Testis (tissue), 5 donors: ENCODE results near the gene HLA-DOA. TPM values are rescaled to one million over a fixed set of nuclear protein-coding genes. Genes with fewer than 3 reads are reported as not detected.

Experiments used
- DNase-seq: peaks from one replicate; pipeline ENCODE4 v3.0.0-alpha.2; 2019
- H3K27ac ChIP-seq, 2 donors: fragments of 200-600 bp; sonication (generic); one replicate each; pipeline ENCODE4 v1.5.1; 2019
- H3K27me3 ChIP-seq: fragments of 200-600 bp; sonication (generic); one replicate; pipeline ENCODE4 v1.5.1; 2019
- H3K36me3 ChIP-seq: fragments of 200-600 bp; sonication (generic); one replicate; pipeline ENCODE4 v1.5.1; 2017; ENCODE audit warnings: low read depth; ENCODE audit errors: missing control alignments
- H3K4me1 ChIP-seq: fragments of 200-600 bp; sonication (generic); one replicate; pipeline ENCODE4 v1.5.1; 2019
- H3K4me3 ChIP-seq, 2 donors: fragments of 200-600 bp; sonication (generic); one replicate each; pipeline ENCODE4 v1.5.1; 2017 to 2019
- H3K9me3 ChIP-seq: fragments of 200-600 bp; sonication (generic); one replicate; pipeline ENCODE4 v1.5.1; 2017
- POLR2A ChIP-seq: fragments of 450-650 bp; IDR thresholded peaks from one replicate; pipeline ENCODE4 v1.6.1; 2017; ENCODE audit warnings: antibody characterized with exemption, mild to moderate bottlenecking, moderate library complexity
- WGBS, 2 donors: methylation state at CpG; one replicate each; pipeline ENCODE4 v1.1.5; 2018; 5-methylcytosine and 5-hydroxymethylcytosine counted together
- intact Hi-C: fragments of 100-400 bp; cut with DNase I; formaldehyde crosslinking; loops from one replicate; pipeline ENCODE4 v1.15.1; 2023; ENCODE audit warnings: low total_unique reads
- long read RNA-seq, 2 donors: transcript quantifications; one replicate each; lab custom pipeline, GENCODE V29; 2026
- polyA plus RNA-seq: library from polyadenylated mRNA; stranded (reverse); fragments of 350-450 nt; fragmentation: Illumina TruSeq; extraction: RNeasy Lipid Tissue Mini Kit (QIAGEN cat#74804); gene quantifications from one replicate; pipeline ENCODE4 v1.2.3, GENCODE V29; 2014; ENCODE audit warnings: low read depth, low replicate concordance; ENCODE audit not compliant: insufficient read depth
- total RNA-seq, 2 donors: library from RNA; depleted of rRNA; stranded (reverse); fragments of >200 nt; gene quantifications; one replicate each; pipeline ENCODE4 v1.2.3, GENCODE V29; 2016
- TF ChIP-seq, protein P1 (sequence below), 3 experiments: fragments of 450-650 bp in 2 of 3; fragments of 200-600 bp in 1 of 3; sonication (generic) in 1 of 3; IDR thresholded peaks; one replicate each; pipeline ENCODE4 v1.5.1; 2016 to 2019; ENCODE audit warnings: antibody characterized with exemption in 3 of 3, mild to moderate bottlenecking in 2 of 3, moderate library complexity in 1 of 3

Gene HLA-DOA
- total RNA-seq, result 1 to 10 TPM; 1.2 to 1.7 TPM
- 13.5 TPM for polyA plus RNA-seq
- long read RNA-seq, donor 1, result 0 reads
- long read RNA-seq, donor 2, result 0 reads

DNA sequence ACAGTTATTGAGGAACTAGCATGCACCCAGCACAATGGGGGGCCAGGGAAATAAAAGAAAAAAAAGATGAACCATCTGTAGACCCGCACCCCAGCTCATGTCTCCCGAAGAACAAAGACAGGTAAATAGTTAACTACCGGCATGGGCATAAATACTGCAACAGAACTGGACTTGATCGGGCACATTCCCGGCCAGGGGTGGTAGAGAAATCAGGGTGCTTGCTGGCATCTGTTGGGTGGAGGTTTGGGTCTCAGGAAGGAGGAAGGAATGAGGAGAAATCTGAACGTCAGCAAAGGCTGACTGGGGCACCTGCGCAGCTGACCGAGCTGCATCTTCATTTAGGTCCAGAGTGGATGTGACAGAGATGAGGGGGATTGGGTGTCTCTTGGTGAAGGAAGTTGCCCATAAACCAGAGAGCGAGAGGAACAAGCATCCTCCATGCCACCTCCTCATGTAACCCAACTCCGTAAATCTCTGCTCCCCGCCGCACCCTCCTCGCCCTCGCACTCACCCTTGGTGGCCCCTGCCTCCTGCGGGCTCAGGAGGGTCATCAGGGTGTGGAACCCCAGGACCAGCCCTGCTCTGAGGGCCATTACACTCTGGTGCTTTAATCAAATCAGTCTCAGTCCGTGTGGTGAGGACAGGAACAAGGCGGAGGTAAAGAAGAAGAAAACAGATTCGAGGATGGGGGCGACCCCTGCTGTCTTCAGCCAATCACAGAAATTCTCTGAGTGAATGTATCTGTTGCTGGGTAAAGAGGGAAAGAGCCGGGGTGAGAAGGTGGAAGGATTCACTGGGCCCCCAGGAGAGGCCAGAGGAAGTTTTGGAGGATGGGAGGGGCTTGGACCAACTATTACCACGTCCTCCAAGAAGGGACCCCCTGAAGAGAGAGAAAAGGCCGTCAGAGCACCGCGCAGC, at the start of gene HLA-DOA:
Gene HLA-DOA, minus strand, starts transcription at position 648 of the 918 bp plus-strand sequence.
- Histone ChIP-seq H3K27ac (no peak within 1 kb of the TSS), H3K4me3 (peak within 1 kb of the TSS in 1 of 2 donors; percentile 43), H3K36me3 (no peaks in the 10 kb centered on the region), H3K4me1 (no peaks in the 10 kb centered on the region), H3K9me3 (no peaks in the 10 kb centered on the region), H3K27me3 (no peaks in the 10 kb centered on the region)
- WGBS, 2 donors, result 19 to 29% methylated on average over 24 of the region's 24 CpGs
- intact Hi-C loops, result no loop called here
- DNase-seq, result peak; percentile 51
- no peak for TF ChIP-seq POLR2A
- TF ChIP-seq, protein P1, sequence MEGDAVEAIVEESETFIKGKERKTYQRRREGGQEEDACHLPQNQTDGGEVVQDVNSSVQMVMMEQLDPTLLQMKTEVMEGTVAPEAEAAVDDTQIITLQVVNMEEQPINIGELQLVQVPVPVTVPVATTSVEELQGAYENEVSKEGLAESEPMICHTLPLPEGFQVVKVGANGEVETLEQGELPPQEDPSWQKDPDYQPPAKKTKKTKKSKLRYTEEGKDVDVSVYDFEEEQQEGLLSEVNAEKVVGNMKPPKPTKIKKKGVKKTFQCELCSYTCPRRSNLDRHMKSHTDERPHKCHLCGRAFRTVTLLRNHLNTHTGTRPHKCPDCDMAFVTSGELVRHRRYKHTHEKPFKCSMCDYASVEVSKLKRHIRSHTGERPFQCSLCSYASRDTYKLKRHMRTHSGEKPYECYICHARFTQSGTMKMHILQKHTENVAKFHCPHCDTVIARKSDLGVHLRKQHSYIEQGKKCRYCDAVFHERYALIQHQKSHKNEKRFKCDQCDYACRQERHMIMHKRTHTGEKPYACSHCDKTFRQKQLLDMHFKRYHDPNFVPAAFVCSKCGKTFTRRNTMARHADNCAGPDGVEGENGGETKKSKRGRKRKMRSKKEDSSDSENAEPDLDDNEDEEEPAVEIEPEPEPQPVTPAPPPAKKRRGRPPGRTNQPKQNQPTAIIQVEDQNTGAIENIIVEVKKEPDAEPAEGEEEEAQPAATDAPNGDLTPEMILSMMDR (IDR thresholded peaks at IDR 0.05), result no peak

DNA sequence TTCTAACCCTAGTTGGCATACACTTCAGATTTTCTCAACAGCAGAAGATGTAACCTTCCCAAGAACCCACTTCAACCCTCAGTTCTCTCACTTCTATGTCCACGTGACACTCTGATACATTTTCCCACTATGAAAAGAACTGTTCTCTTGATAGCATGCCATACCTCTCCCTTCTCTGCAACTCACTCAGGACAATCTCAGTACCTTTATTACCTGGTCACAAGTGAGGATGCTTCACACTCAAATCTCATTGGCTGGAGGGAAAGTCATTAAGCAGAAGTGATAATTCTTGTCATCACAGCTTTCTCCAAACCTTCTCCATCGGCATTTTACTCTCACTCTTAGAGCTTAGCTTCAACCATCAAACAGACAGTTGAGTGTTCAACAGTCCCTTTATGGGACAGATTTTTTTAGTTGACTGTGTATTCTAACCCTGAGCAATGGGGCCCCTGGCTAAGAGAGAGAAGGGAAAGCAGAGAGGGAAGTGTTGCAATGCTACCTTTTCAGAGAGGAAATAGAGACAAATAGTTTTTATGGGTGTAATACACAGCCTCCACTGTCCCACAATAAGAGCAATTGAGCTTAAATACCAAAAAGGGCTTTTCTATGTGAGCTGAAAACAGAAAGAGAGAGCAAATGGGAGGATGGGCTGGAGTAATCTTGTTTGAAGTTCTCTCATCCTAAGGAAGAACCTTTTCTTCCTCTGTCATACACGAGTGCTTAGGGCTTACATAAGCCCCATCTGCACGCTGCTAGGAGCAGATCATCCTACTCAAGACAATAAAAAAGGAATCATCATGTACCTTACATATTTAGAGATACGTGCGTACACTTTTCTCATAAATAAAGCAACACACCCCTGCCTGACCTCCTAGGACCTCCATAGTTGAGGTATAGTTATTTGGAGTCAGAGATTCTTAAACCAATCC, 48.1 kb upstream of the HLA-DOA start:
- Histone ChIP-seq H3K27me3 (no peaks in the 10 kb centered on the region), H3K9me3 (no peaks in the 10 kb centered on the region), H3K27ac (no peak overlapping the region), H3K4me3 (no peak overlapping the region), H3K4me1 (no peaks in the 10 kb centered on the region), H3K36me3 (no peaks in the 10 kb centered on the region)
- 62 to 72% methylated on average over 6 of the region's 6 CpGs for WGBS, 2 donors
- TF ChIP-seq, protein P1 (IDR thresholded peaks at IDR 0.05), result no peak
- no peak for TF ChIP-seq POLR2A
- intact Hi-C loops, result no loop called here
- no peak for DNase-seq

DNA sequence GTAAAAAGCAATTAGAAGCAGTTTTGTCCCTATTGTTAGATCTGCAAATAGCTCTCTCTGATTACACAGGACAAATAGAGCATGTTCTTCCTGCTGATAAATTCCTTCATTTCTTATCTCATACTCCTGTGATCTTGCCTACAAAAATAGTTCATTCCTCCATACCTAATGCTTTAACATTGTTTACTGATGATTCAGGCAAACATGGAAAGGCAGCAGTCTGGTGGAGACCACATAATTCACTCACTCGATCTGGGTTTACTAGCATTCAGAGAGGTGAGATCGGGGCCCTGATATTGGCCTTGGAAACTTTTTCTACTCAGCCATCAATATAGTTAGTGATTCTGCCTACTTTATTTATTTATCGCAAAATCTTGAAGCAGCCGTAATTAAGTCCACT, 43.8 kb upstream of the HLA-DOA start:
- no peak for TF ChIP-seq POLR2A
- H3K9me3 ChIP-seq, result no peaks in the 10 kb centered on the region
- H3K4me1 ChIP-seq, result no peaks in the 10 kb centered on the region
- H3K27ac ChIP-seq, result no peak overlapping the region
- intact Hi-C loops, result no loop called here
- H3K4me3 ChIP-seq, result no peak overlapping the region
- H3K27me3 ChIP-seq, result no peaks in the 10 kb centered on the region
- DNase-seq, result no peak
- WGBS, 2 donors, result 42 to 61% methylated on average over 4 of the region's 4 CpGs
- H3K36me3 ChIP-seq, result no peaks in the 10 kb centered on the region

DNA sequence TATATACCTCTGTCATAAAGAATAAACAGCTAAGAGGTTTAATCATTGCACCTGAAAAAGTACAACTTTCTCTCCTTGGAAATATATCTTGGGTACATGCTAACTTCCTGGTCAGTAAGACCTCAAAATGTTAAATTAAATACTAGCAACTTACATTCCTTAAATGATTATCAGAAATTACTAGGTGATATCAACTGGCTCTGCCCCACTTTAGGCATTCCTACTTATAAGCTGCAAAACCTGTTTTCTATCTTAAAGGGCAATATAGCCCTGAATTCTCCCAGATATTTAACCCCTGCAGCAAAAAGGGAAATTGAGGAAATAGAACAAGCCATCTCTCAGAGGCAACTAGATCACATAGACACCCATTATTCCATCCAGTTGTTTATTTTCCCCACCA, 43.2 kb upstream of the HLA-DOA start:
- Histone ChIP-seq H3K4me3 (no peak overlapping the region), H3K36me3 (no peaks in the 10 kb centered on the region), H3K9me3 (no peaks in the 10 kb centered on the region), H3K27me3 (no peaks in the 10 kb centered on the region), H3K4me1 (no peaks in the 10 kb centered on the region), H3K27ac (no peak overlapping the region)
- no peak for DNase-seq
- TF ChIP-seq, protein P1 (IDR thresholded peaks at IDR 0.05), result no peak
- TF ChIP-seq POLR2A, result no peak
- intact Hi-C loops, result no loop called here
